Testis (tissue), 3 donors: Measurements from ENCODE around the gene B3GALT6. TPM values are rescaled to one million over a fixed set of nuclear protein-coding genes. Genes with fewer than 3 reads are reported as not detected.

Source experiments
- DNase-seq: peaks from one replicate; pipeline ENCODE4 v3.0.0-alpha.2; 2019
- H3K27ac ChIP-seq, 2 donors: fragments of 200-600 bp; sonication (generic); one replicate each; pipeline ENCODE4 v1.5.1; 2019
- H3K27me3 ChIP-seq: fragments of 200-600 bp; sonication (generic); one replicate; pipeline ENCODE4 v1.5.1; 2019
- H3K36me3 ChIP-seq: fragments of 200-600 bp; sonication (generic); one replicate; pipeline ENCODE4 v1.5.1; 2017; ENCODE audit warnings: low read depth; ENCODE audit errors: missing control alignments
- H3K4me1 ChIP-seq: fragments of 200-600 bp; sonication (generic); one replicate; pipeline ENCODE4 v1.5.1; 2019
- H3K4me3 ChIP-seq, 2 donors: fragments of 200-600 bp; sonication (generic); one replicate each; pipeline ENCODE4 v1.5.1; 2017 to 2019
- H3K9me3 ChIP-seq: fragments of 200-600 bp; sonication (generic); one replicate; pipeline ENCODE4 v1.5.1; 2017
- CTCF ChIP-seq, 3 experiments: fragments of 450-650 bp in 2 of 3; fragments of 200-600 bp in 1 of 3; sonication (generic) in 1 of 3; IDR thresholded peaks; one replicate each; pipeline ENCODE4 v1.5.1; 2016 to 2019; ENCODE audit warnings: antibody characterized with exemption in 3 of 3, mild to moderate bottlenecking in 2 of 3, moderate library complexity in 1 of 3
- POLR2A ChIP-seq: fragments of 450-650 bp; IDR thresholded peaks from one replicate; pipeline ENCODE4 v1.6.1; 2017; ENCODE audit warnings: antibody characterized with exemption, mild to moderate bottlenecking, moderate library complexity
- WGBS, 2 donors: methylation state at CpG; one replicate each; pipeline ENCODE4 v1.1.5; 2018; 5-methylcytosine and 5-hydroxymethylcytosine counted together
- intact Hi-C: fragments of 100-400 bp; cut with DNase I; formaldehyde crosslinking; loops from one replicate; pipeline ENCODE4 v1.15.1; 2023; ENCODE audit warnings: low total_unique reads
- polyA plus RNA-seq: library from polyadenylated mRNA; stranded (reverse); fragments of 350-450 nt; fragmentation: Illumina TruSeq; extraction: RNeasy Lipid Tissue Mini Kit (QIAGEN cat#74804); gene quantifications from one replicate; pipeline ENCODE4 v1.2.3, GENCODE V29; 2014; ENCODE audit warnings: low read depth, low replicate concordance; ENCODE audit not compliant: insufficient read depth
- total RNA-seq, 2 donors: library from RNA; depleted of rRNA; stranded (reverse); fragments of >200 nt; gene quantifications; one replicate each; pipeline ENCODE4 v1.2.3, GENCODE V29; 2016

Gene B3GALT6
- total and polyA plus RNA-seq, 3 donors from 2014 or later = 8.5 to 37.3 (median 26.1) TPM

- no peak for TF ChIP-seq POLR2A
- TF ChIP-seq CTCF (IDR thresholded peaks at IDR 0.05) = no peak
- H3K27me3 ChIP-seq = no peaks in the 10 kb centered on the region
- WGBS, 2 donors = 81 to 87% methylated on average over 15 of the region's 15 CpGs
- no peak for DNase-seq
- H3K4me1 ChIP-seq = peaks cover 18% of the 10 kb centered on the region
- H3K9me3 ChIP-seq = no peaks in the 10 kb centered on the region
- no peak overlapping the region for H3K27ac ChIP-seq
- intact Hi-C loops = no loop called here
- no peaks in the 10 kb centered on the region for H3K36me3 ChIP-seq
- H3K4me3 ChIP-seq = peak overlapping the region in 1 of 2 donors; percentile 38
Observed at GRCh38 chr1:1233567-1233892, 1.5 kb downstream of the B3GALT6 start.

GRCh38 chr1:1234180-1234808 is 2.3 kb downstream of the B3GALT6 start:
- Histone ChIP-seq H3K4me3 (no peak overlapping the region), H3K9me3 (no peaks in the 10 kb centered on the region), H3K36me3 (no peaks in the 10 kb centered on the region), H3K27ac (no peak overlapping the region), H3K27me3 (no peaks in the 10 kb centered on the region), H3K4me1 (peaks cover 18% of the 10 kb centered on the region)
- intact Hi-C loops = no loop called here
- WGBS, 2 donors = 73 to 89% methylated on average over 8 to 28 of the region's 28 CpGs
- TF ChIP-seq CTCF (IDR thresholded peaks at IDR 0.05) = no peak
- TF ChIP-seq POLR2A = no peak
- no peak for DNase-seq

- no peak overlapping the region for H3K27ac ChIP-seq
- 89 to 92% methylated on average over 10 to 27 of the region's 27 CpGs for WGBS, 2 donors
- H3K4me3 ChIP-seq = no peak overlapping the region
- H3K4me1 ChIP-seq = peaks cover 10% of the 10 kb centered on the region
- no peak for TF ChIP-seq POLR2A
- TF ChIP-seq CTCF (IDR thresholded peaks at IDR 0.05) = no peak
- no peaks in the 10 kb centered on the region for H3K9me3 ChIP-seq
- H3K36me3 ChIP-seq = no peaks in the 10 kb centered on the region
- H3K27me3 ChIP-seq = no peaks in the 10 kb centered on the region
- intact Hi-C loops = no loop called here
- DNase-seq = no peak
Observed at GRCh38 chr1:1235016-1235744, 3.1 kb downstream of the B3GALT6 start.

- 81 to 86% methylated on average over 11 to 21 of the region's 22 CpGs for WGBS, 2 donors
- intact Hi-C loops = no loop called here
- no peaks in the 10 kb centered on the region for H3K4me1 ChIP-seq
- no peaks in the 10 kb centered on the region for H3K36me3 ChIP-seq
- no peak for TF ChIP-seq CTCF (IDR thresholded peaks at IDR 0.05)
- no peak for TF ChIP-seq POLR2A
- no peaks in the 10 kb centered on the region for H3K27me3 ChIP-seq
- no peak overlapping the region for H3K27ac ChIP-seq
- H3K9me3 ChIP-seq = no peaks in the 10 kb centered on the region
- no peak overlapping the region for H3K4me3 ChIP-seq
- DNase-seq = no peak
Observed at GRCh38 chr1:1236176-1236763, 4.2 kb downstream of the B3GALT6 start.
